GM12878 (cell line): Measurements from ENCODE around the gene GPR137B. TPM values are rescaled to one million over a fixed set of nuclear protein-coding genes. Genes with fewer than 3 reads are reported as not detected.

ENCODE experiments used
- ATAC-seq: fragments of 200-7000 bp; cut with Tn5 transposase; 3 replicates; pipeline ENCODE4 v1.9.1; 2020; ENCODE audit warnings: mild to moderate bottlenecking, moderate library complexity
- BruUV-seq: library from RNA; stranded (reverse); fragments of 400-500 nt; replicated peaks from 2 replicates; lab custom pipeline; 2021; lab: Mats Ljungman, UMichigan
- CTCF ChIA-PET: fragments of 300-600 bp; sonication (Branson Sonifier 250); formaldehyde crosslinking; extraction: SDS; loops from one replicate; lab custom pipeline; 2021; ENCODE audit warnings: inconsistent platforms; lab: Yijun Ruan, JAX
- POLR2A ChIA-PET: fragments of 350-600 bp; formaldehyde crosslinking; extraction: SDS; loops from one replicate; lab custom pipeline; 2021; ENCODE audit warnings: inconsistent platforms; lab: Charles Lee
- RAD21 ChIA-PET: fragments of 300-600 bp; sonication (Branson Sonifier 250); formaldehyde crosslinking; loops from one replicate; lab custom pipeline; 2023; ENCODE audit warnings: antibody characterized with exemption; ENCODE audit not compliant: unreplicated experiment; lab: Charles Lee
- SMC1A ChIA-PET: fragments of 300-600 bp; sonication (Branson Sonifier 250); formaldehyde crosslinking; loops from one replicate; lab custom pipeline; 2023; ENCODE audit not compliant: unreplicated experiment, uncharacterized antibody; lab: Charles Lee
- DNase-seq: peaks from one replicate; pipeline ENCODE4 v3.0.0-alpha.2; 2011; ENCODE audit warnings: low read depth, low spot score
- FAIRE-seq: peaks from 3 replicates; lab custom pipeline; 2011; peaks lifted over from hg19 to GRCh38; lab: Jason Lieb, UNC
- H2AFZ ChIP-seq: 2 replicates; pipeline ENCODE4 v1.6.0; 2011; ENCODE audit warnings: low read depth, low read length, control low read depth; ENCODE audit not compliant: control insufficient read depth
- H3K27ac ChIP-seq: 2 replicates; pipeline ENCODE4 v1.5.1; 2011; ENCODE audit warnings: control low read depth; ENCODE audit not compliant: control insufficient read depth, insufficient read depth
- H3K27me3 ChIP-seq, 2 experiments: replicated peaks in 1 of 2; 2 replicates each; pipeline versions ENCODE4 v1.6.0 to v1.6.1; 2011; ENCODE audit warnings: low read length in 1 of 2; ENCODE audit not compliant: control insufficient read depth in 2 of 2, insufficient read depth in 2 of 2
- H3K36me3 ChIP-seq, 2 experiments: 2 replicates each; pipeline ENCODE4 v1.5.1; 2011; ENCODE audit warnings: low read length in 1 of 2; ENCODE audit not compliant: control insufficient read depth in 2 of 2, insufficient read depth in 2 of 2
- H3K4me1 ChIP-seq: 2 replicates; pipeline ENCODE4 v1.6.1; 2011; ENCODE audit warnings: mild to moderate bottlenecking, low read length, moderate library complexity, mixed read lengths; ENCODE audit not compliant: control insufficient read depth, insufficient read depth
- H3K4me2 ChIP-seq: 2 replicates; pipeline ENCODE4 v1.6.0; 2011; ENCODE audit warnings: control low read depth; ENCODE audit not compliant: control insufficient read depth, insufficient read depth
- H3K4me3 ChIP-seq: fragments of 200-600 bp; sonication (generic); 2 replicates; pipeline ENCODE4 v1.5.1; 2016
- H3K79me2 ChIP-seq: 2 replicates; pipeline ENCODE4 v1.6.0; 2011; ENCODE audit warnings: low read length; ENCODE audit not compliant: control insufficient read depth, insufficient read depth
- H3K9ac ChIP-seq: 2 replicates; pipeline ENCODE4 v1.8.0; 2011; ENCODE audit warnings: low read length, control low read depth, mixed read lengths; ENCODE audit not compliant: control insufficient read depth, insufficient read depth
- H3K9me3 ChIP-seq: replicated peaks from 3 replicates; pipeline ENCODE4 v1.5.1; 2011; ENCODE audit warnings: mild to moderate bottlenecking, low read length; ENCODE audit not compliant: control insufficient read depth, insufficient read depth
- H4K20me1 ChIP-seq: 2 replicates; pipeline ENCODE4 v1.6.0; 2011; ENCODE audit not compliant: control insufficient read depth, insufficient read depth
- BHLHE40 ChIP-seq, 2 experiments: fragments of 450-650 bp in 1 of 2; IDR thresholded peaks; 2 replicates each; pipeline ENCODE4 v1.6.1; 2011 to 2017; ENCODE audit warnings: low read depth in 2 of 2, borderline replicate concordance in 1 of 2, improper control_type of control experiment in 1 of 2, low read length in 1 of 2, mild to moderate bottlenecking in 1 of 2
- CBX5 ChIP-seq: sonication (generic); IDR thresholded peaks from 2 replicates; pipeline ENCODE4 v1.6.1; 2016; ENCODE audit warnings: low read depth, moderate library complexity, mild to moderate bottlenecking, inconsistent platforms
- CEBPB ChIP-seq, 2 experiments: fragments of 150-350 bp in 1 of 2; IDR thresholded peaks; 2 replicates each; pipeline ENCODE4 v1.6.1; 2012 to 2014; ENCODE audit warnings: low read depth in 2 of 2, low read length in 2 of 2, borderline replicate concordance in 1 of 2, inconsistent platforms in 1 of 2
- HDAC2 ChIP-seq: fragments of 200-600 bp; sonication (generic); IDR thresholded peaks from 2 replicates; pipeline ENCODE4 v1.6.1; 2017
- MEF2B ChIP-seq: fragments of 450-650 bp; IDR thresholded peaks from 2 replicates; pipeline ENCODE4 v1.6.1; 2018; ENCODE audit warnings: mild to moderate bottlenecking, moderate library complexity; ENCODE audit not compliant: partially characterized antibody, poor library complexity, severe bottlenecking
- NFXL1 ChIP-seq: fragments of 450-650 bp; IDR thresholded peaks from 2 replicates; pipeline ENCODE4 v1.6.1; 2017; ENCODE audit warnings: antibody characterized with exemption, mild to moderate bottlenecking, borderline replicate concordance
- NRF1 ChIP-seq: conservative IDR thresholded peaks from 2 replicates; pipeline ENCODE4 v1.6.1; 2011; ENCODE audit warnings: mild to moderate bottlenecking, low read depth, low read length, improper control_type of control experiment
- TCF7 ChIP-seq: IDR thresholded peaks from 2 replicates; pipeline ENCODE4 v1.6.1; 2014; ENCODE audit warnings: antibody characterized with exemption, borderline replicate concordance
- WGBS: methylation state at CpG from one replicate; pipeline ENCODE4 v1.1.6; 2016; ENCODE audit warnings: low lambda C conversion rate; ENCODE audit not compliant: insufficient replicate concordance, insufficient coverage; ENCODE audit errors: missing lambda C conversion rate; 5-methylcytosine and 5-hydroxymethylcytosine counted together
- in situ Hi-C: fragments of 300-500 bp; cut with MboI; formaldehyde crosslinking; loops from 9 replicates; pipeline ENCODE4 v1.14.3; 2018; ENCODE audit warnings: mixed read lengths
- intact Hi-C: fragments of 100-400 bp; cut with micrococcal nuclease; formaldehyde crosslinking; loops from one replicate; pipeline ENCODE4 v1.14.2; 2022; ENCODE audit not compliant: unreplicated experiment
- polyA plus RNA-seq, 11 experiments: library from polyadenylated mRNA; depleted of rRNA in 4 of 11; unstranded in 6 of 11; stranded (reverse) in 5 of 11; fragments of >200 nt; fragmentation: Nextera tagmentation in 4 of 11; fragmentation: Illumina TruSeq in 1 of 11; extraction: Ambion mirVana in 4 of 11; extraction: Trizol in 1 of 11; gene quantifications; 1 replicate in 1 of 11; 2 replicates in 10 of 11; pipeline versions ENCODE4 v1.2.1 to v1.2.3, GENCODE V29; 2011 to 2016; ENCODE audit warnings: inconsistent platforms in 2 of 11, missing spikeins in 2 of 11, low read depth in 1 of 11
- total RNA-seq, 4 experiments: library from RNA; depleted of rRNA in 3 of 4; stranded (reverse); fragments of >200 nt in 3 of 4; fragmentation: Illumina TruSeq in 1 of 4; extraction: Trizol in 1 of 4; gene quantifications; 2 replicates each; pipeline versions ENCODE4 v1.2.1 to v1.2.3, GENCODE V29; 2013 to 2021
- TF ChIP-seq, protein P1 (sequence below): fragments of 450-650 bp; IDR thresholded peaks from 2 replicates; pipeline ENCODE4 v1.6.1; 2017; ENCODE audit warnings: low read depth, mild to moderate bottlenecking, moderate library complexity
- TF ChIP-seq, protein P2 (sequence below): fragments of 450-650 bp; IDR thresholded peaks from 2 replicates; pipeline ENCODE4 v1.6.1; 2016; ENCODE audit warnings: mild to moderate bottlenecking
- TF ChIP-seq, protein P3 (sequence below): fragments of 150-350 bp; IDR thresholded peaks from 2 replicates; pipeline ENCODE4 v1.6.1; 2016; ENCODE audit warnings: low read depth, low read length
- TF ChIP-seq, protein P4 (sequence below): fragments of 150-350 bp; IDR thresholded peaks from 2 replicates; pipeline ENCODE4 v1.6.1; 2014; ENCODE audit warnings: mild to moderate bottlenecking, low read depth, low read length
- TF ChIP-seq, protein P5 (sequence below): fragments of 450-650 bp; IDR thresholded peaks from 2 replicates; pipeline ENCODE4 v1.6.1; 2018; ENCODE audit warnings: borderline replicate concordance, mild to moderate bottlenecking; ENCODE audit not compliant: partially characterized antibody

The GPR137B gene
- total and polyA plus RNA-seq, 10 of the 15 experiments (the other 5 are each of a cell fraction or from before 2014, with no cell fraction given), result 5.4 to 20.8 (median 12.5) TPM

DNA sequence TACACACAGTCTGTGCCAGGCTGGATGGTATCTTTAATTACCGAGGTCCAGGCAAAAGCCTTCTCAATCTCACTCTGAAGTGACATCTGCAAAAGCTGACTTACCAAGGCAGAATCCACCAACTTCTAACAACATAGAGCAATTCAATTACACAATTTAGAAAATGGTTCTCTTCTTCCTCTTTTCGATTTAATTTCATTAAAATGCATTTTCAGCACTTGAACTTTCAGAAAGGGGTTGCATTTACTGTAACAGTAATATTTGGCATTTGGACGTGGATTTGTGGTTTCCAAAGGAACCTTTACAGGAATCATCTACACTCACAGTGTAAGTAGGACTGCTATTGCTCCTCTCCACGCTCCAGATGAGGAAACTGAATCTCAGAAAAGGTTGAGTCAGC lies 86.1 kb downstream of the GPR137B start:
- ATAC-seq (no peak), DNase-seq (no peak), FAIRE-seq (no peak)
- H3K9me3 ChIP-seq, result no peaks in the 10 kb centered on the region
- 96% methylated on average over 4 of the region's 4 CpGs for WGBS
- H3K4me1 ChIP-seq, result no peaks in the 10 kb centered on the region
- ChIA-PET CTCF (no interaction called here), SMC1A (interaction anchor here (1.2 kb wide), 1 partner anchor 117 kb away, joined by 3 read pairs; no protein-coding TSS in a partner anchor), POLR2A (no interaction called here), RAD21 (interaction anchor here (0.6 kb wide), 1 partner anchor 10 kb away, joined by 3 read pairs; no protein-coding TSS in a partner anchor)
- H3K9ac ChIP-seq, result no peak overlapping the region
- H3K79me2 ChIP-seq, result no peaks in the 10 kb centered on the region
- no peaks in the 10 kb centered on the region for H4K20me1 ChIP-seq
- in situ Hi-C loops, result no loop called here
- H3K4me3 ChIP-seq, result no peak overlapping the region
- peaks cover 0 to 19% of the 10 kb centered on the region in 2 experiments; a peak in 1 of 4 replicates for H3K36me3 ChIP-seq
- H2AFZ ChIP-seq, result no peak overlapping the region
- BruUV-seq, result no TSS peak
- no peak overlapping the region for H3K4me2 ChIP-seq
- no peak for TF ChIP-seq CEBPB (IDR thresholded peaks at IDR 0.05; ENCODE audit: borderline replicate concordance in 1 of 2, low read depth in 2 of 2, low read length in 2 of 2)
- TF ChIP-seq TCF7, result no peak
- no peak for TF ChIP-seq NFXL1
- TF ChIP-seq, protein P1, sequence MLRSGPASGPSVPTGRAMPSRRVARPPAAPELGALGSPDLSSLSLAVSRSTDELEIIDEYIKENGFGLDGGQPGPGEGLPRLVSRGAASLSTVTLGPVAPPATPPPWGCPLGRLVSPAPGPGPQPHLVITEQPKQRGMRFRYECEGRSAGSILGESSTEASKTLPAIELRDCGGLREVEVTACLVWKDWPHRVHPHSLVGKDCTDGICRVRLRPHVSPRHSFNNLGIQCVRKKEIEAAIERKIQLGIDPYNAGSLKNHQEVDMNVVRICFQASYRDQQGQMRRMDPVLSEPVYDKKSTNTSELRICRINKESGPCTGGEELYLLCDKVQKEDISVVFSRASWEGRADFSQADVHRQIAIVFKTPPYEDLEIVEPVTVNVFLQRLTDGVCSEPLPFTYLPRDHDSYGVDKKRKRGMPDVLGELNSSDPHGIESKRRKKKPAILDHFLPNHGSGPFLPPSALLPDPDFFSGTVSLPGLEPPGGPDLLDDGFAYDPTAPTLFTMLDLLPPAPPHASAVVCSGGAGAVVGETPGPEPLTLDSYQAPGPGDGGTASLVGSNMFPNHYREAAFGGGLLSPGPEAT, result no peak
- TF ChIP-seq CBX5, result no peak
- TF ChIP-seq, protein P2, sequence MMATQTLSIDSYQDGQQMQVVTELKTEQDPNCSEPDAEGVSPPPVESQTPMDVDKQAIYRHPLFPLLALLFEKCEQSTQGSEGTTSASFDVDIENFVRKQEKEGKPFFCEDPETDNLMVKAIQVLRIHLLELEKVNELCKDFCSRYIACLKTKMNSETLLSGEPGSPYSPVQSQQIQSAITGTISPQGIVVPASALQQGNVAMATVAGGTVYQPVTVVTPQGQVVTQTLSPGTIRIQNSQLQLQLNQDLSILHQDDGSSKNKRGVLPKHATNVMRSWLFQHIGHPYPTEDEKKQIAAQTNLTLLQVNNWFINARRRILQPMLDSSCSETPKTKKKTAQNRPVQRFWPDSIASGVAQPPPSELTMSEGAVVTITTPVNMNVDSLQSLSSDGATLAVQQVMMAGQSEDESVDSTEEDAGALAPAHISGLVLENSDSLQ, result no peak
- TF ChIP-seq, protein P3, sequence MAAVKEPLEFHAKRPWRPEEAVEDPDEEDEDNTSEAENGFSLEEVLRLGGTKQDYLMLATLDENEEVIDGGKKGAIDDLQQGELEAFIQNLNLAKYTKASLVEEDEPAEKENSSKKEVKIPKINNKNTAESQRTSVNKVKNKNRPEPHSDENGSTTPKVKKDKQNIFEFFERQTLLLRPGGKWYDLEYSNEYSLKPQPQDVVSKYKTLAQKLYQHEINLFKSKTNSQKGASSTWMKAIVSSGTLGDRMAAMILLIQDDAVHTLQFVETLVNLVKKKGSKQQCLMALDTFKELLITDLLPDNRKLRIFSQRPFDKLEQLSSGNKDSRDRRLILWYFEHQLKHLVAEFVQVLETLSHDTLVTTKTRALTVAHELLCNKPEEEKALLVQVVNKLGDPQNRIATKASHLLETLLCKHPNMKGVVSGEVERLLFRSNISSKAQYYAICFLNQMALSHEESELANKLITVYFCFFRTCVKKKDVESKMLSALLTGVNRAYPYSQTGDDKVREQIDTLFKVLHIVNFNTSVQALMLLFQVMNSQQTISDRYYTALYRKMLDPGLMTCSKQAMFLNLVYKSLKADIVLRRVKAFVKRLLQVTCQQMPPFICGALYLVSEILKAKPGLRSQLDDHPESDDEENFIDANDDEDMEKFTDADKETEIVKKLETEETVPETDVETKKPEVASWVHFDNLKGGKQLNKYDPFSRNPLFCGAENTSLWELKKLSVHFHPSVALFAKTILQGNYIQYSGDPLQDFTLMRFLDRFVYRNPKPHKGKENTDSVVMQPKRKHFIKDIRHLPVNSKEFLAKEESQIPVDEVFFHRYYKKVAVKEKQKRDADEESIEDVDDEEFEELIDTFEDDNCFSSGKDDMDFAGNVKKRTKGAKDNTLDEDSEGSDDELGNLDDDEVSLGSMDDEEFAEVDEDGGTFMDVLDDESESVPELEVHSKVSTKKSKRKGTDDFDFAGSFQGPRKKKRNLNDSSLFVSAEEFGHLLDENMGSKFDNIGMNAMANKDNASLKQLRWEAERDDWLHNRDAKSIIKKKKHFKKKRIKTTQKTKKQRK, result no peak
- TF ChIP-seq, protein P4, sequence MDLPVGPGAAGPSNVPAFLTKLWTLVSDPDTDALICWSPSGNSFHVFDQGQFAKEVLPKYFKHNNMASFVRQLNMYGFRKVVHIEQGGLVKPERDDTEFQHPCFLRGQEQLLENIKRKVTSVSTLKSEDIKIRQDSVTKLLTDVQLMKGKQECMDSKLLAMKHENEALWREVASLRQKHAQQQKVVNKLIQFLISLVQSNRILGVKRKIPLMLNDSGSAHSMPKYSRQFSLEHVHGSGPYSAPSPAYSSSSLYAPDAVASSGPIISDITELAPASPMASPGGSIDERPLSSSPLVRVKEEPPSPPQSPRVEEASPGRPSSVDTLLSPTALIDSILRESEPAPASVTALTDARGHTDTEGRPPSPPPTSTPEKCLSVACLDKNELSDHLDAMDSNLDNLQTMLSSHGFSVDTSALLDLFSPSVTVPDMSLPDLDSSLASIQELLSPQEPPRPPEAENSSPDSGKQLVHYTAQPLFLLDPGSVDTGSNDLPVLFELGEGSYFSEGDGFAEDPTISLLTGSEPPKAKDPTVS, result no peak
- TF ChIP-seq HDAC2, result no peak
- no peak for TF ChIP-seq MEF2B
- TF ChIP-seq, protein P5, sequence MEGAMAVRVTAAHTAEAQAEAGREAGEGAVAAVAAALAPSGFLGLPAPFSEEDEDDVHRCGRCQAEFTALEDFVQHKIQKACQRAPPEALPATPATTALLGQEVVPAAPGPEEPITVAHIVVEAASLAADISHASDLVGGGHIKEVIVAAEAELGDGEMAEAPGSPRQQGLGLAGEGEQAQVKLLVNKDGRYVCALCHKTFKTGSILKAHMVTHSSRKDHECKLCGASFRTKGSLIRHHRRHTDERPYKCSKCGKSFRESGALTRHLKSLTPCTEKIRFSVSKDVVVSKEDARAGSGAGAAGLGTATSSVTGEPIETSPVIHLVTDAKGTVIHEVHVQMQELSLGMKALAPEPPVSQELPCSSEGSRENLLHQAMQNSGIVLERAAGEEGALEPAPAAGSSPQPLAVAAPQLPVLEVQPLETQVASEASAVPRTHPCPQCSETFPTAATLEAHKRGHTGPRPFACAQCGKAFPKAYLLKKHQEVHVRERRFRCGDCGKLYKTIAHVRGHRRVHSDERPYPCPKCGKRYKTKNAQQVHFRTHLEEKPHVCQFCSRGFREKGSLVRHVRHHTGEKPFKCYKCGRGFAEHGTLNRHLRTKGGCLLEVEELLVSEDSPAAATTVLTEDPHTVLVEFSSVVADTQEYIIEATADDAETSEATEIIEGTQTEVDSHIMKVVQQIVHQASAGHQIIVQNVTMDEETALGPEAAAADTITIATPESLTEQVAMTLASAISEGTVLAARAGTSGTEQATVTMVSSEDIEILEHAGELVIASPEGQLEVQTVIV, result no peak
- no peak for TF ChIP-seq BHLHE40 (IDR thresholded peaks at IDR 0.05; ENCODE audit: borderline replicate concordance in 1 of 2, low read depth in 2 of 2, low read length in 1 of 2)
- TF ChIP-seq NRF1, result no peak
- H3K27me3 ChIP-seq, result no peaks in the 10 kb centered on the region
- intact Hi-C loops, result loop anchor here (10.0 kb wide), 1 partner anchor 256 kb away; no protein-coding TSS in a partner anchor
- no peak overlapping the region for H3K27ac ChIP-seq
